Left renal cortex interstitium (tissue), 4 donors: ENCODE results near the gene GAPVD1. TPM values are rescaled to one million over a fixed set of nuclear protein-coding genes. Genes with fewer than 3 reads are reported as not detected.
A peak's percentile ranks its signal among the peaks of the same experiment; 100 is the strongest.

Source experiments
- DNase-seq, 4 donors: peaks; one replicate each; pipeline ENCODE4 v3.0.0-alpha.2; 2013; ENCODE audit warnings: low read depth in 4 of 4, low spot score in 2 of 4, missing footprints in 1 of 4
- polyA plus RNA-seq, 4 donors: library from polyadenylated mRNA; unstranded; fragments of 120-200 nt; gene quantifications; one replicate each; pipeline ENCODE4 v1.2.1, GENCODE V29; 2013; ENCODE audit not compliant: insufficient read length in 4 of 4

Gene GAPVD1
- polyA plus RNA-seq, 4 donors, result 23.2 to 38.2 (median 31.7) TPM

GRCh38 chr9:125400725-125401716 lies 139.4 kb downstream of the GAPVD1 start:
- no peak for DNase-seq

DNA sequence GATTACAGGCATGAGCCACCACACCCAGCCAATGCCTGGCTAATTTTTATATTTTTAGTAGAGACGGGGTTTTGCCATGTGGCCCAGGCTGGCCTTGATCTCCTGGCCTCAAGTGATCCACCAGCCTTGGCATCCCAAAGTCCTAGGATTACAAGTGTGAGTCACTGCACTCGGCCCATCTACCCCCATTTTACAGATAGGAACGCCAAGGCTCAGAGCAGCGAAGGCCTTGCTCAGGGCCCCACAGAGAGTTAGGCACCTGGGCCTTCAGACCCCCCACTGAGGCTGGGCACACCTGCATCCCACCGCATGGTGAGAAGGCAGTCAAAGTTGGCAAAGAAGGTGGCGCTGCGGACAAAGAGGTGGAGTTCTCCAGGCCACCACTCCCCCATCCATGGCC lies 143.1 kb downstream of the GAPVD1 start:
- DNase-seq, result no peak

DNA sequence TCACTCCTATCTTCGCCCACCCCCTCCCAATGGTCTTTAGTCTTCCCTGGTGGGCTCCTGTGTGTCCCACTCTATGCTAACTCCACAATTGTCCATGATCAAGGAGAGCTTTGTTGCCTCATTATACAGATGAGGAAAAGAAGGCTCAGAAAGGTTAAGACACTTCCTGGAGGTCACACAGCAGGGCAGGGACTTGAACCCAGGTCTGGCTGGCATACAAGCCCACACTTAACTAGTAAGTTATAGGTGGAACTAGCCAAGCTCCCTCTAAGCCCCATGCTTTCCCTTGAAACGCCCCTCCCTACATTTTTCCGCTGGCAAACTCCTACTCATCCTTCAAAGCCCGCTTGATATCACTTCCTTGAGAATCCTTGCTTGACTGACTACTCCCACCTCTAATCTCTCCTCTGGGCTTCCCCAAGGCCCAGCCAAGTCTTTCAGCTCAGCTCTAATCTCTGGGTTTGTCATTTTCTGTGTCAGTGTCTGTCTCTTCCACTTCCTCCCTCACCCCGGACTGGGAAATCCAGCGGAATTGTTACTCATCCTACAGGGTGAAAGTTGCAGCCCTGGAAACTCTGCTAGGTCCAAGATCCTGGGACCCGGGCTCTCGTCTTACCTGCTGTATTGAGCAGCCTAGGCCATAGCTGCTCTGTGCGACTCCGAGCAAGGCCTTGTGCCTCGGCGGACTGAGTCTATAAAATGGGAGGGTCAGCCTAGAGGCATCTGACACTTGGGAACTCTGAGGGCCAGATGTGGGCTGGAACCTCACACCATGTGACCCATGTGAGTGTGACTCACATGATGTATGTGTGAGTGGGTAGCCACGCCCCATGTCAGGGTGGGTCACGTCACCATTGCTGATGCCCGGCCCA lies 144.5 kb downstream of the GAPVD1 start:
- no peak for DNase-seq

DNA sequence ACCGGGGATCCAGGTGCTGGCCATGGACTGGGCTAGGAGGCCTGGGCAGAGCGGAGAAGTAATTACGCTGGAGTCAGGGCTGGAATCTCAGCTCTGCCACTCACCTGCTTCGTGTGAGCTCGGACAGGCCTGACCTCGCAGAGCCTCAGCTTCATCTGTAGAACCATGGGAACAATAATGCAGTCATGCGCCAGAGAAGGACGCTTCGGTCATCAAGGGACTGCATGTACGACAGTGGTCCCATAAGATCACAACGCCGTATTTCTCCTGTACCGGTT lies 145.1 kb downstream of the GAPVD1 start:
- DNase-seq, result no peak

DNA sequence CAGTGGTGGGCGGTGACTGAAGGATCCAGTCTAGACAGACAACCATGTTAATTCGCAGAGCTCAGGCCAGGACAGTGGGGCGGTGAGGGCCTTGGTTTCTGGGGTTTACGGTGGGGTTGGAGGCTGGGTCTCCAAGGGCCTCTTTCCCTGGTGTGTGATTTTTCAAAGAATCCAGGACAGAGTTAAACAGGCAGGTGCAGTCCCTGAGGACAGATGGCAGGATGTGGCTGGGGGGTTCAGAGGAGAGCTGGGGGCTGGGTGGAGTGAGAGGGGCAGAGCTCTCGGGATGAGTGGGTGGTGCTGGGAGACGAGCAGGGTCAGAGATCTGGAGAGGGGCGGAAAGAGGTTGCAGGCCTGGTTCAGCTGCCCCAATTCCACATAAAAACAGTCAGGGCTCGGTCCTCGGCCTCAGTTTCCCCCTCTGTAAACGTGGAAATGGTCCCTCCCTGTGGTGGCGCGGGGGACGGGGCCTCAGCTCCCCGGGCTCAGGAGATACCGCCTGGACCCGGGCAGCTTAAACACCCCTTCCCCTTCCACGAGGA lies 145.9 kb downstream of the GAPVD1 start:
- DNase-seq, result no peak

- peak in 3 of 4 donors; percentile 55 to 62 (median 58) for DNase-seq
Measured at GRCh38 chr9:125407974-125408900, 146.6 kb downstream of the GAPVD1 start.

DNA sequence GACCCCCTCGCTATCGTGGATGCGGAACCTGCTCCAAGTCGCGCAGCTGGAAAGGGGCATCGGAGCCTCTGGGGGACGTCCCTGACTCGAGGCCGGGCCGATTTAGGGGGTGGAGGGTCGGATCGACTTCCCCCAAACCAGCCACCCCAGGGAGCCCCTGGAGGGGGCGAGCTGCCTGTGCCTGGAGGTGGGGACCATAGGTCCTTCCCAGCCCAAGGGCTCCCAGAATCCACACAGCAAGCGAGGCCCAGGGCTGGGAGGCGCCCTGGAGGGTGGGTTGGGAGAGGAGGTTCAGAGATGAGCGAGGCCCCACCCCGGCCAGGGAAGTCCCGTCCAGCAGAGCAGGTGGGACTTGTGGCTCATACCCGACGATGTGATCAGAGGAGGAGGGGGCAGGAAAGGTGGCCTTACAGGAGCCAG lies 147.6 kb downstream of the GAPVD1 start:
- no peak for DNase-seq

DNA sequence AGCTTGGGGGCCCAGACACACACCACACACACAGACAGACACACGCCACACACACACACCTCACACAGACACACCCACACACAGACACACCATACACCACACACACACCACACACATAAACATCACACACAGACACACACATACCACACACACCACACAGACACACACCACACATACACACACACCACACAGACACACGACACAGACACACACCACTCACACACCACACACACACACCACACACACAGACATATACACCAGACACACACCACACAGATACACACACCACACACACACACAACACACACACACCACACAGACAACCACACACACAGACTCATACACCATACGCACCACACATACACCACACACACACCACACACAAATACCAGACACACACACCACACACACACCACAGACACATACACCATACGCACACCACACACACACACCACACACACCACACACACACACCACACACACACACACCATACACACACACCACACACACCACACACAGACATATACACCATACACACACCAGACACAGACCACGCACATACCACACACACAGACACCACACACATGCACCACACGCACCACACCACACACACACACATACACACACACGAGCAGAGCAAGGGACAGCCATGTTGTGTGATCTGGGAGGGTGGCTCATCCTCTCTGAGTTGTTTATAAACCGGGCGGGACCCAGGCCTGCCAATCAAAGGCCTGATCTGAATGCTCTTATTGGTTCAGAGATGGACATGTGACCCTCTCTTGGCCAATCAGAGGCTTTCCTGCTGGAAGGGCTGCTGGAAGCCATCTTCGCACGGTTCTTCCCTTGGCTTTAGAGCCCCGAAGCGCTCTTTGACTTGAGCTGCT lies 148.3 kb downstream of the GAPVD1 start:
- DNase-seq, result no peak

DNA sequence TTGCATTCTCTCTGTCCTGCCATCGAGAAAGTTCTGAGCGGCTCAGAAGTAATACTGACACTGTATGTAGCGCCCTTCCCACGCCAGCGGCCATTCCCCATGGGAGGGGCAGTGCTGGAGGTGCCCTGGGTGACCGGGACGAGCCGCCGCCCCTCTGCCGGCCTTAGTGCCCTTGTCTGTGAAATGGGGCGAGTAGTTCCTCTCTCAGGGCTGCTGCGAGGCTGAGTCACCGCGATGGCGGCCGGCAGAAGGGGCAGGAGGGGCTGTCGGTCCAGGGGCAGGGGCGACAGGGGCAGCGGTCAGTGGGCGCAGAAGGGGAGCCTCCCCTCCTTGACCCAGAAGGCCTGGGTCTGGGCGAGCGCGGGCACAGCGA lies 148.9 kb downstream of the GAPVD1 start:
- DNase-seq, result no peak

DNA sequence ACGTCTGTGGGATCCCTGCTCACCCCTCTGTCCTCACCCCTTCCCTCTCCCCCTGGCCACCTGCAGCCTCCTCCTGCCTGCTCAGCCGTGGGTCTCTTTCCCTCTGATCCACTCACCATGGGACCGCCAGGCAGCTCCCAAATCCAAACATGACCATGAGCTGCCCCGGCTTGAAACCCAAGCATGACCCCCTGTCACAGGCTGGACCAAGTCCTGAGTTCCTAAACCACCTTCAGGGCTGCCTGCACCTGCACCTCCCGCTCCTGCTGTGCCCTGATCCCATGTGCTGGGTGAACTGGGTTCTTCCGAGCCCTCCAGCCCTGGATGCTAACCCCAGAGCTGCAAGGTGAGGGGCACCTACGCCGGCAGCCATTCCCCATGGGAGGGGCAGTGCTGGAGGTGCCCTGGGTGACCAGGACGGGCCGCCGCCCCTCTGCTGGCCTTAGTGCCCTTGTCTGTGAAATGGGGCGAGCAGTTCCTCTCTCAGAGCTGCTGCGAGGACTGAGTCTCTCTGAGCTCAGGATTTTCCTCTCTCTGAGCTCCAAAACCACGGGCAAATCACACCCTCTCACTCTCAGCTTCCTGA lies 149.6 kb downstream of the GAPVD1 start:
- no peak for DNase-seq

GRCh38 chr9:125412166-125412565 lies 150.5 kb downstream of the GAPVD1 start:
- no peak for DNase-seq

DNA sequence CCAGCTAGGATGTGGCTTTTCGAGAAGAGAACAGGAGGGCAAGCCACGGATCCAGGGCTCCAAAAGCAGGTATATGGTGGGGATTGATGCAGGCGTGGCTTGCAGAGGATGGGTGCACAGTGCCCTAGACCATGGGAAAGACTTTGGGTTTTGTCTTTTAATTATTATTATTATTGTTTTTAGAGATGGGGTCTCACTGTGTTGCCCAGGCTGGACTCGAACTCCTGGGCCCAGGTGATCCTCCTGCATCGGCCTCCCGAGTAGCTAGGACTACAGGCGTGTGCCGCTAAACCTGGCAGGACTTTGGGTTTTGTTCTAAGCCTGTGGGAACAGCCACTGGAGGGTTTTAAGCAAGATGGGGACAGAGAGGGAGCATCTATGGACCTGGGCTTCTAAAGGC lies 152.0 kb downstream of the GAPVD1 start:
- no peak for DNase-seq

GRCh38 chr9:125415583-125416460 lies 154.2 kb downstream of the GAPVD1 start:
- no peak for DNase-seq

DNA sequence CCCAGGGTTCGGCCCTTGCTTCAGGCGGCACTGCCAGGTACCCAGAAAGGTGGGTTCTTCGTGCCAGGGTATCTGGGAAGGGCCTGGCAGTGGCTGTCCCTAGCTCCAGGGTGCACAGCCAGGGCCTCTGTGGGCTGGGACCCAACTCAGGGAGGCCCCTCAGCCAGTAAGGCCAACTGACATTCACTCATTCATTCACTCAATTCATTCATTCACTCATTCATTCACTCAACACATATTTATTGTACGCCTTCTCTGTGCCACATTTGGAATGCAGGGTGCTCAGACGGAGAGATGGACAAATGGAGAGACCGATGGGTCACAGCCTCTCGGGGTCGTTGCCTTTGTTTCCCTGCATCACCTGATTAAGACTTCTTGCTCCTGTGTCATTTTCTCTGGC lies 154.9 kb downstream of the GAPVD1 start:
- no peak for DNase-seq
